BLaER1 treated with 17β-estradiol and CSF1 and Interleukin-3, amounts not matched to agents 10 nM and 100 nM (cell line): ENCODE data around the gene TBC1D17.

ENCODE experiments used
- H3K27ac ChIP-seq, 11 experiments: shearing (Covaris generic); formaldehyde crosslinking; 2 replicates each; pipeline ENCODE4 v1.8.1; 2022
- H3K27me3 ChIP-seq, 11 experiments: shearing (Covaris generic); formaldehyde crosslinking; 2 replicates each; pipeline ENCODE4 v1.8.1; 2022
- H3K36me3 ChIP-seq, 11 experiments: shearing (Covaris generic); formaldehyde crosslinking; 2 replicates each; pipeline ENCODE4 v1.8.1; 2022
- H3K4me1 ChIP-seq, 10 experiments: shearing (Covaris generic); formaldehyde crosslinking; 2 replicates each; pipeline ENCODE4 v1.8.1; 2022
- H3K4me2 ChIP-seq, 11 experiments: shearing (Covaris generic); formaldehyde crosslinking; 2 replicates each; pipeline ENCODE4 v1.8.1; 2022
- H3K4me3 ChIP-seq, 10 experiments: shearing (Covaris generic); formaldehyde crosslinking; 2 replicates each; pipeline ENCODE4 v1.8.1; 2022
- H3K9ac ChIP-seq, 11 experiments: shearing (Covaris generic); formaldehyde crosslinking; 2 replicates each; pipeline ENCODE4 v1.8.1; 2022
- H3K9me3 ChIP-seq, 11 experiments: shearing (Covaris generic); formaldehyde crosslinking; replicated peaks in 1 of 11; 2 replicates each; pipeline ENCODE4 v1.8.1; 2022
- H4K20me1 ChIP-seq, 11 experiments: shearing (Covaris generic); formaldehyde crosslinking; 2 replicates each; pipeline ENCODE4 v1.8.1; 2022
- Cebpa-rat ChIP-seq, 11 experiments: shearing (Covaris generic); IDR thresholded peaks; 2 replicates each; pipeline ENCODE4 v1.8.1; 2022

Gene TBC1D17

GRCh38 chr19:49887037-49887664 lies 9.6 kb downstream of the TBC1D17 start:
- Histone ChIP-seq H3K4me2 (peak overlapping the region in 7 of 11 experiments; percentile 7 to 60 (median 34); a peak in 10 of 22 replicates), H4K20me1 (peaks cover 0 to 53% (median 0%) of the 10 kb centered on the region in 11 experiments; a peak in 9 of 22 replicates), H3K36me3 (peaks cover 17 to 78% (median 29%) of the 10 kb centered on the region in 11 experiments), H3K4me1 (peaks cover 30 to 73% (median 54%) of the 10 kb centered on the region in 10 experiments), H3K27me3 (peaks cover 0 to 14% (median 0%) of the 10 kb centered on the region in 11 experiments; a peak in 6 of 22 replicates), H3K9ac (no peak overlapping the region), H3K4me3 (no peak overlapping the region), H3K9me3 (peaks cover 4 to 17% (median 8%) of the 10 kb centered on the region in 11 experiments; a peak in 19 of 22 replicates), H3K27ac (no peak overlapping the region)
- TF ChIP-seq Cebpa-rat (IDR thresholded peaks at IDR 0.05): no peak

- TF ChIP-seq Cebpa-rat (IDR thresholded peaks at IDR 0.05): no peak
- no peak overlapping the region for H3K9ac ChIP-seq
- H3K4me3 ChIP-seq: no peak overlapping the region
- H3K9me3 ChIP-seq: peaks cover 2 to 12% (median 4%) of the 10 kb centered on the region in 11 experiments; a peak in 19 of 22 replicates
- H4K20me1 ChIP-seq: peaks cover 0 to 56% (median 0%) of the 10 kb centered on the region in 11 experiments; a peak in 9 of 22 replicates
- no peak overlapping the region for H3K27ac ChIP-seq
- peaks cover 0 to 14% (median 0%) of the 10 kb centered on the region in 11 experiments; a peak in 6 of 22 replicates for H3K27me3 ChIP-seq
- H3K4me2 ChIP-seq: peak overlapping the region in 7 of 11 experiments; percentile 7 to 60 (median 34); a peak in 10 of 22 replicates
- peaks cover 10 to 78% (median 21%) of the 10 kb centered on the region in 11 experiments for H3K36me3 ChIP-seq
- peaks cover 30 to 72% (median 54%) of the 10 kb centered on the region in 10 experiments for H3K4me1 ChIP-seq
These were observed 10.4 kb downstream of the TBC1D17 start for GRCh38 chr19:49887665-49888509.

GRCh38 chr19:49888510-49888824 lies 11.0 kb downstream of the TBC1D17 start:
- TF ChIP-seq Cebpa-rat (IDR thresholded peaks at IDR 0.05): no peak
- peaks cover 27 to 69% (median 56%) of the 10 kb centered on the region in 10 experiments for H3K4me1 ChIP-seq
- peak overlapping the region in 1 of 11 experiments; percentile 18; a peak in 1 of 22 replicates for H3K4me2 ChIP-seq
- H3K4me3 ChIP-seq: no peak overlapping the region
- peaks cover 0 to 55% (median 0%) of the 10 kb centered on the region in 11 experiments; a peak in 9 of 22 replicates for H4K20me1 ChIP-seq
- peaks cover 0 to 7% (median 0%) of the 10 kb centered on the region in 11 experiments; a peak in 2 of 22 replicates for H3K9me3 ChIP-seq
- no peak overlapping the region for H3K9ac ChIP-seq
- peaks cover 4 to 77% (median 16%) of the 10 kb centered on the region in 11 experiments; a peak in 21 of 22 replicates for H3K36me3 ChIP-seq
- H3K27ac ChIP-seq: no peak overlapping the region
- H3K27me3 ChIP-seq: peaks cover 0 to 14% (median 0%) of the 10 kb centered on the region in 11 experiments; a peak in 6 of 22 replicates

- Histone ChIP-seq H3K4me2 (peak overlapping the region in 7 of 11 experiments; percentile 72 to 97 (median 84); a peak in 10 of 22 replicates), H4K20me1 (peaks cover 0 to 50% (median 0%) of the 10 kb centered on the region in 11 experiments; a peak in 9 of 22 replicates), H3K9me3 (peaks cover 0 to 7% (median 0%) of the 10 kb centered on the region in 11 experiments; a peak in 2 of 22 replicates), H3K27ac (no peak overlapping the region), H3K9ac (no peak overlapping the region), H3K27me3 (peaks cover 0 to 14% (median 0%) of the 10 kb centered on the region in 11 experiments; a peak in 6 of 22 replicates), H3K4me3 (no peak overlapping the region), H3K36me3 (peaks cover 0 to 70% (median 9%) of the 10 kb centered on the region in 11 experiments; a peak in 13 of 22 replicates), H3K4me1 (peaks cover 20 to 62% (median 53%) of the 10 kb centered on the region in 10 experiments)
- no peak for TF ChIP-seq Cebpa-rat (IDR thresholded peaks at IDR 0.05)
These were observed 11.7 kb downstream of the TBC1D17 start for GRCh38 chr19:49889038-49889686.

GRCh38 chr19:49889687-49890348 lies 12.3 kb downstream of the TBC1D17 start:
- Histone ChIP-seq H3K27me3 (peaks cover 0 to 14% (median 0%) of the 10 kb centered on the region in 11 experiments; a peak in 6 of 22 replicates), H3K27ac (peak overlapping the region in 5 of 11 experiments; percentile 9 to 29 (median 25); a peak in 3 of 22 replicates), H3K4me1 (peaks cover 15 to 61% (median 50%) of the 10 kb centered on the region in 10 experiments), H3K4me2 (peak overlapping the region; percentile 72 to 97 (median 83)), H3K9me3 (peaks cover 0 to 7% (median 0%) of the 10 kb centered on the region in 11 experiments; a peak in 2 of 22 replicates), H4K20me1 (peaks cover 0 to 44% (median 0%) of the 10 kb centered on the region in 11 experiments; a peak in 9 of 22 replicates), H3K36me3 (peaks cover 0 to 63% (median 8%) of the 10 kb centered on the region in 11 experiments; a peak in 11 of 22 replicates), H3K9ac (peak overlapping the region in 6 of 11 experiments; percentile 26 to 58 (median 51); a peak in 6 of 22 replicates), H3K4me3 (peak overlapping the region; percentile 19 to 58 (median 44); a peak in 14 of 20 replicates)
- no peak for TF ChIP-seq Cebpa-rat (IDR thresholded peaks at IDR 0.05)

- H3K27ac ChIP-seq: peak overlapping the region in 5 of 11 experiments; percentile 9 to 42 (median 25); a peak in 5 of 22 replicates
These were observed 13.1 kb downstream of the TBC1D17 start for GRCh38 chr19:49890349-49891311.

More at GRCh38 chr19:49890349-49891311, 13.1 kb downstream of the TBC1D17 start:
- Histone ChIP-seq H4K20me1 (peaks cover 0 to 44% (median 0%) of the 10 kb centered on the region in 11 experiments; a peak in 9 of 22 replicates), H3K36me3 (peaks cover 0 to 55% (median 1%) of the 10 kb centered on the region in 11 experiments; a peak in 9 of 22 replicates), H3K4me2 (peak overlapping the region; percentile 72 to 97 (median 83)), H3K4me1 (peaks cover 20 to 68% (median 54%) of the 10 kb centered on the region in 10 experiments), H3K9me3 (peaks cover 0 to 7% (median 0%) of the 10 kb centered on the region in 11 experiments; a peak in 2 of 22 replicates), H3K9ac (peak overlapping the region in 7 of 11 experiments; percentile 26 to 63 (median 49); a peak in 9 of 22 replicates), H3K4me3 (peak overlapping the region; percentile 19 to 58 (median 44); a peak in 14 of 20 replicates), H3K27me3 (peaks cover 0 to 14% (median 0%) of the 10 kb centered on the region in 11 experiments; a peak in 6 of 22 replicates)
- TF ChIP-seq Cebpa-rat (IDR thresholded peaks at IDR 0.05): no peak
